Lung (tissue), 12 donors: ENCODE measurements around the gene SPCS1. TPM values are rescaled to one million over a fixed set of nuclear protein-coding genes. Genes with fewer than 3 reads are reported as not detected.

Experiments
- ATAC-seq: fragments of 200-7000 bp; cut with Tn5 transposase; one replicate; pipeline ENCODE4 v1.9.1; 2020; ENCODE audit warnings: moderate number of reproducible peaks; ENCODE audit not compliant: insufficient read depth, low FRiP score
- DNase-seq, 3 donors: peaks; one replicate each; pipeline ENCODE4 v3.0.0-alpha.2; 2013 to 2017
- H3K27ac ChIP-seq, 2 donors: one replicate each; pipeline ENCODE4 v1.5.1; 2013; ENCODE audit warnings: mild to moderate bottlenecking in 2 of 2, moderate library complexity in 2 of 2, control low read depth in 1 of 2, inconsistent platforms in 1 of 2, low read depth in 1 of 2, low read length in 1 of 2
- H3K27me3 ChIP-seq, 3 donors: one replicate each; pipeline ENCODE4 v1.5.1; 2013; ENCODE audit warnings: low read length in 2 of 3; ENCODE audit not compliant: control insufficient read depth in 3 of 3, insufficient read depth in 3 of 3
- H3K36me3 ChIP-seq, 4 donors: one replicate each; pipeline ENCODE4 v1.5.1; 2013; ENCODE audit warnings: low read length in 4 of 4, mild to moderate bottlenecking in 1 of 4, moderate library complexity in 1 of 4; ENCODE audit not compliant: control insufficient read depth in 4 of 4, insufficient read depth in 4 of 4
- H3K4me1 ChIP-seq, 5 donors: one replicate each; pipeline ENCODE4 v1.5.1; 2013; ENCODE audit warnings: low read length in 5 of 5, mild to moderate bottlenecking in 2 of 5, moderate library complexity in 1 of 5; ENCODE audit not compliant: control insufficient read depth in 5 of 5, insufficient read depth in 5 of 5
- H3K4me3 ChIP-seq: one replicate; pipeline ENCODE4 v1.5.1; 2013; ENCODE audit warnings: mild to moderate bottlenecking, control low read depth, moderate library complexity
- H3K9ac ChIP-seq, 2 donors: one replicate each; pipeline ENCODE4 v1.5.1; 2013; ENCODE audit warnings: low read length in 2 of 2, control low read depth in 1 of 2; ENCODE audit not compliant: insufficient read depth in 1 of 2
- H3K9me3 ChIP-seq, 4 donors: one replicate each; pipeline ENCODE4 v1.5.1; 2013; ENCODE audit warnings: low read length in 3 of 4, mild to moderate bottlenecking in 1 of 4, moderate library complexity in 1 of 4; ENCODE audit not compliant: control insufficient read depth in 4 of 4, insufficient read depth in 3 of 4
- CTCF ChIP-seq: IDR thresholded peaks from 2 replicates; pipeline ENCODE4 v1.5.1; 2012; ENCODE audit warnings: mild to moderate bottlenecking; ENCODE audit errors: control extremely low read depth, extremely low read depth
- WGBS, 2 donors: extraction: QIAGEN DNeasy Blood & Tissue Kit; methylation state at CpG; one replicate each; pipeline ENCODE4 v1.1.7; 2013; 5-methylcytosine and 5-hydroxymethylcytosine counted together
- polyA plus RNA-seq, 2 donors: library from polyadenylated mRNA; stranded (reverse); fragments of 200-250 nt; gene quantifications; one replicate each; pipeline ENCODE4 v1.2.1, GENCODE V29; 2013
- total RNA-seq, 2 donors: library from RNA; depleted of rRNA in 1 of 2; stranded (reverse); fragments of >200 nt in 1 of 2; gene quantifications; one replicate each; pipeline ENCODE4 v1.2.1, GENCODE V29; 2014 to 2021
- donor health status: control.
- donor health status: control.
- donor health status: Bipolar disorder and iron deficiency.
- donor health status: healthy.
- donor health status: DM: yes; HTN: yes; CAD: no.

SPCS1 gene
- total and polyA plus RNA-seq, 4 donors: 63.3 to 139 (median 95.7) TPM

GRCh38 chr3:52695798-52696671 lies 9.9 kb upstream of the SPCS1 start:
- WGBS, 2 donors: 80 to 86% methylated on average over 4 of the region's 4 CpGs
- no peaks in the 10 kb centered on the region for H3K4me1 ChIP-seq
- H3K9me3 ChIP-seq: no peaks in the 10 kb centered on the region
- DNase-seq (no peak), ATAC-seq (no peak)
- no peaks in the 10 kb centered on the region for H3K27me3 ChIP-seq
- H3K36me3 ChIP-seq: peaks cover 26 to 69% (median 56%) of the 10 kb centered on the region in 4 donors
- no peak overlapping the region for H3K9ac ChIP-seq
- H3K4me3 ChIP-seq: no peak overlapping the region
- no peak overlapping the region for H3K27ac ChIP-seq
- TF ChIP-seq CTCF: no peak

DNA sequence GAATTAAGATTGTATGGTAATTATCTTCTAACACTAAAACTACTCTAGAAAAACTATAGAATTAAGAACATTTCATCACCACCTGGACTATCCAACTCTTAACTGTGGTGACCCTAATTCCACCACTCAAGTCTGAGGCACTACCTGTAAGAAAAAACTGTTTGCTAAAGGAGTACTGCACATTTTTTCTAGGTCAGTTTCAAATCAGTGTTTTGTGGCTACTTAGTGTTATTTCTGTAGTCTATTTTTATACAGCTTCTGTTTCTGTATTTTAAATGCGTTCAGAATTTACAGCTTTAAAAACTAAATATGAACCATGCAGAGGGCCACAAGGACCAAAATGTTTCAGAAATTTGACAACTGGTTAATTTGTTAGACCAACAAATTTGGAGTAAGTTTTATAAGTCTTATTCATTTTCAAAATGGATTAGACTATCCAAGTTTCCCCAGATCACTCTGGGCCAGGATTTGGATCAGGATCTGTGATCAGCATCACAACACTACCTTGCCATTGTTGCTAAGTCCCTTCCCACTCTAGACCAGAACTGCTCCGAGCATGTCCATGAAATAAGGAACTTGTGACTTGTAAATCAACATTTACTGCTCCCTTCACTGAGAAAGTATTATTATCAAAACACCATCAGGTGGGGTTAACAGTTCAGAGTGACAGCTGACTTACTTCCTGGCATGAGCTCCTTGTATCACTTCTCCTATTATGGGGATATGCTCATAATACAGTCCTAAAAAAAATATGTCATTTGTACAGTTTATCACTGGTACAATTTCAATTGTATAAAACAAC lies 8.9 kb upstream of the SPCS1 start:
- no peak for DNase-seq
- no peaks in the 10 kb centered on the region for H3K27me3 ChIP-seq
- H3K36me3 ChIP-seq: peaks cover 26 to 63% (median 53%) of the 10 kb centered on the region in 4 donors
- H3K27ac ChIP-seq: no peak overlapping the region
- WGBS, 2 donors: 85% methylated on average over 2 of the region's 2 CpGs
- no peak overlapping the region for H3K4me3 ChIP-seq
- TF ChIP-seq CTCF: no peak
- no peak overlapping the region for H3K9ac ChIP-seq
- no peaks in the 10 kb centered on the region for H3K9me3 ChIP-seq
- H3K4me1 ChIP-seq: no peaks in the 10 kb centered on the region
- no peak for ATAC-seq

GRCh38 chr3:52697632-52697965 lies 8.3 kb upstream of the SPCS1 start:
- DNase-seq (no peak), ATAC-seq (no peak)
- WGBS, 2 donors: 94 to 95% methylated on average over 4 of the region's 4 CpGs
- peaks cover 25 to 58% (median 48%) of the 10 kb centered on the region in 4 donors for H3K36me3 ChIP-seq
- no peaks in the 10 kb centered on the region for H3K27me3 ChIP-seq
- H3K4me1 ChIP-seq: no peaks in the 10 kb centered on the region
- no peaks in the 10 kb centered on the region for H3K9me3 ChIP-seq
- no peak for TF ChIP-seq CTCF
- H3K9ac ChIP-seq: no peak overlapping the region
- no peak overlapping the region for H3K27ac ChIP-seq
- no peak overlapping the region for H3K4me3 ChIP-seq
